ENCODE data around the gene SESN1.
"Not testable (repeated sequence)": the region's sequence is repeated elsewhere in the genome, so short reads cannot be mapped to it uniquely, and the experiment has no call there.

Gene SESN1

GRCh38 chr6:108995296-108995695 lies 99.3 kb downstream of the SESN1 start:
- DNase-seq: no peak

- DNase-seq: no peak
Measured at GRCh38 chr6:108993876-108994275, 100.8 kb downstream of the SESN1 start.

- DNase-seq: no peak
Measured at GRCh38 chr6:108989700-108990099, 104.9 kb downstream of the SESN1 start.

DNA sequence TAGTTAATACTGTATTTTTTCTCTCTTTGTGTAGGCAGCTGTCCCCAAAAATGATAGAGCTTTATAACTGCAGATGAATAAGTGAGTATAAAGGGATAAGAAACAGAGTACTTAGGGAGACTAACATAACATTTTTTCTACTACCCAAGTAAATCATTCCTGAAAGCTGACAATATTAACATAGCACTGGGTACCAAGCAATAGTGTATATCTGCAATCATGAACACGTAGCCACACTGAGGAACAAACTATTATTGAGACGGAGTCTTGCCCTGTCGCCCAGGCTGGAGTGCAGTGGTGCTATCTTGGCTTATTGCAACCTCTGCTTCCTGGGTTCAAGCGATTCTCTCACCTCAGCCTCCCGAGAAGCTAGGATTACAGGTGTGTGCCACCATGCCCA lies 105.9 kb downstream of the SESN1 start:
- no peak for DNase-seq

DNA sequence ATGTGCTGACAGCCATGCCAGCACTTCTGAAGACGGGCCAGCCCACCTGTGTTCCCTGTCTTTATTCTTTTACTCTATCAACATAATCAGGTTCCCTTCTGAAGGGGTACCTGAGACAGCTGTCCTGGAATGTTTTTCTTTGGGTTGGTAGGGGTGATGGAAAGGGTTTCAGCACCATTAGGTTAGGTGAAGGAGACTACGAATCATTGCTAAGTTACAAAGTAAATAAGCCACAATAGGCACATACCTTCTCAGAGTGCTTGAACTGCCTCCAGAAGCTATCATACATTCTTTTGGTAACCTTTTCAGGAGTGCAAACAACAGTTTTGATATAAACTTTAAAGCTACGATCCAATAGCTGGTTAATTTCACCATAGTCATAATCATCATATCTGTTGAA lies 106.3 kb downstream of the SESN1 start:
- no peak for DNase-seq

DNA sequence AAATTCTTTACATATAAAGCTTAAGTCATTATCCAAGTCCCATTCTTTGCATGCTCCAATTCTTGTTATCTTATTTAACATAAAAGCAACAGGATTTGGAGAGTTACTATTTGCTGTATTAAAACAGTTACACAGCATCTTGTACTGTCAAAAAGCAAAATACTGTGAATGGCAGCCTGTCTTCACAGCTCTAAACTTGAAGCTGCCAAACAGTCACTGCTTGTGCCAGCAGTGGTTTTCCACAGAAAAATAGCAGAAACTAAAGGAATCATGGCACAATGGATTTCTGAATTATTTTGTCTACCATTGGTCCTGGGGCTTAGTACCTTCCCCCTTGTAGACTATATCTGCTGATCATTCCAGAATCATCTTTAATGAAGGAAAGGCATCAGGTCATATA lies 107.5 kb downstream of the SESN1 start:
- DNase-seq: no peak

DNA sequence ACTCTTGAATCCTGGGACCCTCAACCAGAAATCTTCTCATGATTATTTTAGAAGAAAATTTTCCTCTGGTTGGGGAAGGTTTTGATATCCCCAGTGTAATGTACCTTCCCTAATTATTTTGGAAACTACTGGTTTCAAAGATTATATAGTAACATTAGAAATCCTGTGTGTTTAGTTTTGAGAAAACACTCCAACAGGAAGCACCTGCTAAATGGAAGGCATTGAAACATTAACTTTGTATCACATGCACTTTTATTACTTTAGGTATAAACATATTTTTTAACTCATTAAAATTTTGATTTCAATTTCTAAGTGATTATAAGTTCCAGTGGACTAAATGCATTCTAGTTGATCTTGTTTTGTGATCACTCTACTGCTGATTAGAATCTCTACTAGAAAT lies 109.3 kb downstream of the SESN1 start:
- no peak for DNase-seq

GRCh38 chr6:108983151-108983550 lies 111.5 kb downstream of the SESN1 start:
- DNase-seq: no peak

GRCh38 chr6:108982154-108983113 lies 112.2 kb downstream of the SESN1 start:
- no peak for DNase-seq

- not testable (repeated sequence) for DNase-seq
Measured at GRCh38 chr6:108978638-108979037, 116.0 kb downstream of the SESN1 start.

- DNase-seq: no peak
Measured at GRCh38 chr6:108974201-108974600, 120.4 kb downstream of the SESN1 start.

DNA sequence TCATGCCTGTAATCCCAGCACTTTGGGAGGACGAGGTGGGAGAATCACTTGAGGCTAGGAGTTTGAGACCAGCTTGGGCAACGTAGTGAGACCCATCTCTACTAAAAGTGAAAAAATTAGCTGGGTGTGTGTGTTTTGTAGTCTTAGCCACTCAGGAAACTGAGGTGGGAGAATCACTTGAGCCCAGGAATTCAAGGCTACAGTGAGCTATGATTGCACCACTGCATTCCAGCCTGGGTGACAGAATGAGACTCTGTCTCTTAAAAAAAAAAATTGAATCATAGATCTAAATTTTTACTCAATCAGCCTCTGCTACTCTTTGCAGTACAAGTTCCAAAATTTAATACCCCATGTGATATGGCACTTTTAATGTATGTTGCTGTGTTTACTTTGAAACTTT lies 124.9 kb downstream of the SESN1 start:
- no peak for DNase-seq

DNA sequence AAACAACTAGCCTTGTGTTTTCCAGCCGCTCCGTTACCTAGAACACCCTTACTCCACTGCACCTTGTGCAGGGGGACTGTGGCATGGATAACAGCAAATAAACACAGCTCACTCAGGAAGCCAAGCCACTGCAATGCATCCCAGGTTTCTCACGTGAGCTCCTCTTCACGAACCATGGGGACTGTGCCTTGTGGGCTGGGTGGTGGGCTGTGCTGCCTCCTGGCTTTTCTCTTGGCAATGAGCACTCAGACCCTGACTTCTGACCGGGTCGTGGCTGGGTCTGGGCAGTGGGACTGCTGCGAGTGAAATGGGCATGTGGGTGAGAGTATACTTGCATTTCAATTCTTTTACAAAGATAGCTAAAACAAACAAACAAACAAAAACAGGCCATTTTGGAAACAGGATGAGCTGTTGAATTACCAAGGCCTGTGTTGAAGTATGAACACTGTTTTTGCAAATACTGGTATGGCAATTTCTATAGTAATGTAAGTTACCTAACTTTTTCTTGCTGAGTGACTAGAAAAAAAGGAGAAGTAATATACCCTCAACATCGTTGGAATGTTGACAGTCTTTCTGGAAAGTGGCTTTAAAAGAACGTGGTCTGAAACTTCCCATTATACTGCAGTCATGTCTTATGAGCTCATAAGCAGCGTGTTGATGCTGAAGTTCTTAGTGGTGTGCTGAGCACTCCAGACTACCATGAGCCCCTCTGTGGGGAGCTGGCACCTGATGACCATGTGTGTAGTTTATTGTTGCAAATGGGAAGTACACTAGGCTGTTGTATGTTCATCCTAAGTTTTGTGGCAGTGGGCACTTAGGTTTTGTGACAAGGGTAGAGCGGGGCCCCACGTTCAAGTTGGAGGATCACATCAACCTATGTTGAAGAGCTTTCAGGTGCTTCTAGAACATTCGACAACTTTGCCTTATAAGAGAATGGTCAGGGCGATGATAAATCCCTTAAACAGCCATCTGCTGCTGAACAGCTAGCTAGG lies 126.0 kb downstream of the SESN1 start:
- DNase-seq: no peak

DNA sequence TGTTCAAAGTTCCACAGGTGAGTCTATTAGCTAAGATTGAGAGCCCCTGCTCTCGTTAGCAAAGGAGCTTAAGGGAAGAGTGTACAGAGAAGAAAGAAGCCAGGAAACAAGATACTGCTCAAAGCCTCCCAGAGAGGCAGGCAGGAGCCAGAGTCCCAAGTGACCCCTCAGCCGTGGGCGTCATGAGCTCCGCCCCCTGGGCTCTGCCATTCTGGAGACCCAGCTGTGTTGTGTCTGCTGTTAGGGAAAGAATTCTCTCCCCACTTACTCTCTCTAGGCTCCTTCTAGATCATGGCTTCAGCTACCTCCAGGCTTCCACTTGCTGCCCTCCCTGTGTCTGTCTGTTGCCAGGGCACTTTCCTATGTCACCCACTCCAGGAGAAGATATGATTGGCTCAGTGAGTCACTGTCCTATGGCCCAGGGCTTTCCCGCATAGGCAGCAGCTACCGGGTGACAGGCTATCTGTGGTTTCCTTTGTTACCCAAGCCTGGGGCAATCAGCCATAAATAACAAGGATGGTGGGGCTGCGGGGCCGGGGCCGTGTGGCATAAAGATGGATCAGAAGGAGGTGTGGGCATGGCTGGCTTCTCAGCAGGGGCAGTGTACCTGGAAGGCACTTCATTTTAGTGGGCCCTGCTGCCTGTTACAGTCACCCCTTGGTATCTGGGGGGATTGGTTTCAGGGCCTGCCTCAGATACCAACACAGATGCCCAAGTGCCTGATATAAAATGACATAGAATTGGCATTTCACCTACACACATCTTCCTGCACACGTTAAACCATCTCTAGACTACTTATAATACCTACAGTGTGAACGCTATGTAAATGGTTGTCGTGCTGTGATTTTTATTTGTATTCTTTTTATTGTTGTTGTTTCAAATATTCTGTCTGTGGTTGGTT lies 127.5 kb downstream of the SESN1 start:
- no peak for DNase-seq

DNA sequence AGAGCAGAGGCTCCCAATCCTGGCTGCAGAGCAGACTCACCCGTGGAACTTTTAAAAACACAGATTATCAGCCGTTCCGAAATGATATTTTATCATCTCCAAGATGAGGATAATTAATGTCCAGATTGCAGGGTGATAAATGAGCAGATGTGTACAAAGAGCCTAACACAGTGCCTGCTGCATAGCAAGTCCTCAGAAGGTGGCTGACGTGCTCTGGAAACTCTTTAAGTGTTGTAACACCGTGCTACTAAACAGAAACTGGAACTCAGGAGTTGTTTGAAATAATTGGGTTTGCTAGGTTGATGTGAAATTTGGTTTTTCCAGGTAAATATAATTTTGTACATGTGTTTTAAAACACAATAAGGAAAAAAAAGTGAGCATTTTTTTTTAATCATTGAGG lies 128.4 kb downstream of the SESN1 start:
- DNase-seq: no peak

GRCh38 chr6:108961985-108962384 lies 132.7 kb downstream of the SESN1 start:
- no peak for DNase-seq

DNA sequence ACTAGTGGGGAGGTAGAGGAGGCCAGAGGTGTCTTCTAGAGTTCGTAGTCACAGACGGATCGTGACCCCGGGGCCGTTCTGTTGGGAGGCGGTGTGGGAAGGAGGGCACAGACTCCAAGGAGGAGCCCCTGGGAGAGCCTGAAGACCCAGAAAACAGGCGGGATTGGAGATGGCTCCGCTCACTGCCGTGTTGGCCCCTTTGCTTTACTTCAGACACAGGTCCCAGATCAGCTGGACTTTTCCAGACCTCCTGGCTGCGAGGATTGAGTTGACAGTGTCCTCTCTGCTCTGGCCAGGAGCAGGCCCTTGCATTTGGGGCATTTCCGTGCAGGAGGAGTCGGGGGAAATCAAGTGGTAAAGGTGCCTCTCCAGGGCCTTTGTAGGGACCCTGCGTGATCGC lies 133.6 kb downstream of the SESN1 start:
- DNase-seq: no peak

DNA sequence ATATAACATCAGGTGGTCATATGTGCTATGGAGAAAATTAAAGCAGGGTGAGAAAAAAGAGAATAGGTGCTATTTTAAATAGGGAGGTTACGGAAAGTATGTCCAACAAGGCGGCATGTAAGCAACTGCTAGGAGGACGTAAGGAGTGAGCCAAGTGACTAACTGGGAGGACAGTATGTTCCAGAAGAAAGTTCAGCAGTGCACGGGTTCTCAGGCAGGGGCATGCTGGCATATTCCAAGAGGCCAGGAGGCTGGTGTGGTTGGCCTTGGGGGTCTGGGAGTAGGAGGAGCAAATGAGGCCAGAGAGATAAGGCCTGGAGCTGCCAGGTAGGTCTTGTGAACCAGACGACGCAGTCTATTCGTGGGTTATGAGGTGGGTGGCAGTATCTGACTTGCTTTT lies 134.0 kb downstream of the SESN1 start:
- no peak for DNase-seq

GRCh38 chr6:108959972-108960582 lies 134.6 kb downstream of the SESN1 start:
- no peak for DNase-seq

- DNase-seq: no peak
Measured at GRCh38 chr6:108958900-108959770, 135.5 kb downstream of the SESN1 start.

DNA sequence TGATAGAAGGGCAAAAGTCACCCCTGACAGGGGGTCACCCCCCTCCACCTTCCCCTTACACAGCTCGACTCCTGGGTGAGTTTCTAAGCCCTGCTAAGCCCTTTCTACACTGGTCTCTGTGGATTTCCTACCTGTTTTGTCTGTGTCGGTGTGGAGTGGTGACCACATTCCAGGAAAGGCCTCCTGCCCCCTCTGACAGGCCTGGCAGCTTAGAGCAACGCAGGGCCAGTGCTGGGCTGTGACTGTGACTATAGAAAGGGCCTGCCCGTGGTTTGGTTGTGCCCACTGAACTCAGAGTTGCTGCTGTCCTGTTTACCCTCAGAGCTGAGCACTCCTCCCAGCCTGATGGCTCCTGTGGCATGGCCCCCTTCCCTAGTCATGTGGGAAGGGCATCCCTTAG lies 137.4 kb downstream of the SESN1 start:
- DNase-seq: no peak
